T-cell (primary cell): ENCODE measurements around the gene WDR45. TPM values are rescaled to one million over a fixed set of nuclear protein-coding genes. Genes with fewer than 3 reads are reported as not detected.

ENCODE experiments used
- ATAC-seq, 4 experiments: fragments of 200-7000 bp in 3 of 4; fragments of 150-1000 bp in 1 of 4; cut with Tn5 transposase; replicated peaks in 1 of 4; 1 replicate in 3 of 4; 2 replicates in 1 of 4; pipeline ENCODE4 v1.10.0; 2021; ENCODE audit warnings: moderate library complexity in 3 of 4, mild to moderate bottlenecking in 2 of 4, moderate number of reproducible peaks in 1 of 4
- CTCF ChIA-PET, 2 donors: fragments of 300-600 bp; sonication (Branson Sonifier 250); formaldehyde crosslinking; loops; one replicate each; lab custom pipeline; 2022; ENCODE audit warnings: antibody characterized with exemption in 2 of 2; lab: Charles Lee
- POLR2A ChIA-PET, 2 donors: fragments of 300-600 bp; sonication (Branson Sonifier 250); formaldehyde crosslinking; loops; one replicate each; lab custom pipeline; 2022; ENCODE audit warnings: antibody characterized with exemption in 2 of 2; lab: Charles Lee
- DNase-seq, 35 experiments: peaks; one replicate each; pipeline versions ENCODE4 v3.0.0 to v3.0.0-alpha.2; 2013 to 2023
- H3K27ac ChIP-seq: one replicate; pipeline ENCODE4 v1.5.1; 2013; ENCODE audit warnings: low read length
- H3K27me3 ChIP-seq, 2 experiments: replicated peaks in 1 of 2; 1 replicate in 1 of 2; 2 replicates in 1 of 2; pipeline versions ENCODE4 v1.6.1 to v1.7.0; 2013; ENCODE audit warnings: low read length in 1 of 2, mixed read lengths in 1 of 2; ENCODE audit not compliant: control insufficient read depth in 2 of 2, insufficient read depth in 2 of 2; ENCODE audit errors: extremely low read depth in 1 of 2
- H3K36me3 ChIP-seq, 2 donors: 1 replicate in 1 of 2; 2 replicates in 1 of 2; pipeline versions ENCODE4 v1.6.1 to v1.7.0; 2013; ENCODE audit warnings: low read length in 1 of 2; ENCODE audit not compliant: control insufficient read depth in 2 of 2, insufficient read depth in 1 of 2; ENCODE audit errors: extremely low read depth in 1 of 2
- H3K4me1 ChIP-seq, 2 experiments: 1 replicate in 1 of 2; 2 replicates in 1 of 2; pipeline versions ENCODE4 v1.6.1 to v1.7.0; 2013; ENCODE audit warnings: low read length in 2 of 2, mixed read lengths in 1 of 2; ENCODE audit not compliant: insufficient read depth in 2 of 2, control insufficient read depth in 1 of 2; ENCODE audit errors: extremely low read depth in 1 of 2
- H3K4me3 ChIP-seq, 2 donors: 1 replicate in 1 of 2; 2 replicates in 1 of 2; pipeline versions ENCODE4 v1.5.1 to v1.7.0; 2013; ENCODE audit warnings: mild to moderate bottlenecking in 2 of 2, low read length in 1 of 2, moderate library complexity in 1 of 2; ENCODE audit not compliant: control insufficient read depth in 1 of 2; ENCODE audit errors: extremely low read depth in 1 of 2
- H3K9me3 ChIP-seq: 2 replicates; pipeline ENCODE4 v1.7.0; 2013
- H3K27ac Mint-ChIP-seq, 2 donors: one replicate each; pipeline ENCODE4 v1.8.0; 2020 to 2021; ENCODE audit warnings: mild to moderate bottlenecking in 2 of 2, mixed read lengths in 2 of 2
- H3K27me3 Mint-ChIP-seq, 2 donors: one replicate each; pipeline ENCODE4 v1.8.0; 2021 to 2022; ENCODE audit warnings: mixed read lengths in 2 of 2
- H3K36me3 Mint-ChIP-seq: one replicate; pipeline ENCODE4 v1.8.0; 2021; ENCODE audit warnings: mixed read lengths
- H3K4me1 Mint-ChIP-seq, 3 donors: one replicate each; pipeline ENCODE4 v1.8.0; 2020 to 2022; ENCODE audit warnings: mixed read lengths in 3 of 3, mild to moderate bottlenecking in 1 of 3
- H3K4me3 Mint-ChIP-seq, 3 donors: one replicate each; pipeline ENCODE4 v1.8.0; 2020 to 2022; ENCODE audit warnings: mild to moderate bottlenecking in 3 of 3, mixed read lengths in 3 of 3, moderate library complexity in 3 of 3
- H3K9me3 Mint-ChIP-seq, 3 donors: one replicate each; pipeline ENCODE4 v1.8.0; 2020 to 2022; ENCODE audit warnings: mixed read lengths in 3 of 3
- WGBS: methylation state at CpG from one replicate; pipeline ENCODE4 v1.1.5; 2013; ENCODE audit warnings: missing lambda C conversion rate; ENCODE audit not compliant: insufficient coverage; 5-methylcytosine and 5-hydroxymethylcytosine counted together
- total RNA-seq, 35 experiments: library from RNA in 6 of 35; stranded (reverse) in 6 of 35; fragments of 120-200 nt in 1 of 35; gene quantifications; one replicate each; pipeline versions ENCODE4 v1.2.1 to v1.2.4 and lab custom pipeline; 2013 to 2026

The WDR45 gene
- total RNA-seq, 5 donors from 2014 or later (not counting 1 experiment from before 2014, with no cell fraction given) = 66.2 to 134 (median 112) TPM

GRCh38 chrX:49037883-49038475 lies 41.7 kb downstream of the WDR45 start:
- H3K4me3 Mint-ChIP-seq = no peak overlapping the region
- Histone ChIP-seq H3K9me3 (no peaks in the 10 kb centered on the region), H3K27ac (no peak overlapping the region), H3K27me3 (no peaks in the 10 kb centered on the region), H3K4me1 (peaks cover 2 to 27% of the 10 kb centered on the region in 2 experiments), H3K4me3 (no peak overlapping the region), H3K36me3 (peaks cover 0 to 33% of the 10 kb centered on the region in 2 donors)
- H3K27me3 Mint-ChIP-seq = peaks cover 0 to 4% of the 10 kb centered on the region in 2 donors
- POLR2A ChIA-PET = no interaction called here
- peaks cover 32 to 41% (median 35%) of the 10 kb centered on the region in 3 donors for H3K4me1 Mint-ChIP-seq
- H3K9me3 Mint-ChIP-seq = no peaks in the 10 kb centered on the region
- 97% methylated on average over 6 of the region's 15 CpGs for WGBS
- DNase-seq (no peak), ATAC-seq (no peak)
- peaks cover 25% of the 10 kb centered on the region for H3K36me3 Mint-ChIP-seq
- CTCF ChIA-PET = no interaction called here
- H3K27ac Mint-ChIP-seq = no peak overlapping the region

- Mint-ChIP-seq H3K4me1 (no peaks in the 10 kb centered on the region), H3K27me3 (peaks cover 0 to 4% of the 10 kb centered on the region in 2 donors), H3K4me3 (no peak overlapping the region), H3K27ac (no peak overlapping the region), H3K9me3 (no peaks in the 10 kb centered on the region), H3K36me3 (peaks cover 17% of the 10 kb centered on the region)
- Histone ChIP-seq H3K4me1 (no peaks in the 10 kb centered on the region), H3K27ac (no peak overlapping the region), H3K4me3 (no peak overlapping the region), H3K27me3 (no peaks in the 10 kb centered on the region), H3K9me3 (no peaks in the 10 kb centered on the region), H3K36me3 (peaks cover 0 to 24% of the 10 kb centered on the region in 2 donors)
- no CpG with 5 or more reads among the region's 6 CpGs for WGBS
- CTCF ChIA-PET = interaction anchor here in 1 of 2 donors (0.6 kb wide), 1 partner anchor 53 kb away, joined by 3 read pairs; no protein-coding TSS in a partner anchor
- POLR2A ChIA-PET = no interaction called here
- ATAC-seq (no peak), DNase-seq (no peak)
Observed at GRCh38 chrX:49030283-49030682, 49.4 kb downstream of the WDR45 start.

- Mint-ChIP-seq H3K4me1 (no peaks in the 10 kb centered on the region), H3K4me3 (no peak overlapping the region), H3K27ac (no peak overlapping the region), H3K9me3 (no peaks in the 10 kb centered on the region), H3K27me3 (peaks cover 0 to 4% of the 10 kb centered on the region in 2 donors), H3K36me3 (peaks cover 17% of the 10 kb centered on the region)
- DNase-seq (no peak), ATAC-seq (no peak)
- ChIA-PET POLR2A (no interaction called here), CTCF (no interaction called here)
- no peaks in the 10 kb centered on the region for H3K4me1 ChIP-seq
- no peaks in the 10 kb centered on the region for H3K9me3 ChIP-seq
- H3K27me3 ChIP-seq = no peaks in the 10 kb centered on the region
- WGBS = no CpG with 5 or more reads among the region's 6 CpGs
- no peak overlapping the region for H3K27ac ChIP-seq
- H3K4me3 ChIP-seq = no peak overlapping the region
- H3K36me3 ChIP-seq = peaks cover 0 to 24% of the 10 kb centered on the region in 2 donors
Observed at GRCh38 chrX:49029876-49030275, 49.8 kb downstream of the WDR45 start.

Other genes with a start within 250 kb of the WDR45 start
- 10 to 100 TPM in 2 of 5 donors, 1 to 10 TPM in 3; 5.0 to 11.4 (median 9.1) TPM for gene PCSK1N, start 244.3 kb downstream of the WDR45 start, total RNA-seq
- 10 to 100 TPM; 40.5 to 52.1 (median 49.3) TPM for gene TIMM17B, start 182.1 kb downstream of the WDR45 start, total RNA-seq
- gene PQBP1, start 182.0 kb downstream of the WDR45 start, total RNA-seq = 10 to 100 TPM; 62.5 to 79.5 (median 73.9) TPM
- 10 to 100 TPM; 14.2 to 35.1 (median 16.2) TPM for gene SLC35A2, start 168.2 kb downstream of the WDR45 start, total RNA-seq
- gene PIM2, start 160.9 kb downstream of the WDR45 start, total RNA-seq = 100 to 1,000 TPM; 152 to 325 (median 160) TPM
- 10 to 100 TPM; 87.2 to 92.5 (median 89.7) TPM for gene OTUD5, start 122.3 kb downstream of the WDR45 start, total RNA-seq
- gene KCND1, start 108.0 kb downstream of the WDR45 start, total RNA-seq = 1 to 10 TPM in 4 of 5 donors, under 1 TPM in 1; 0.85 to 3.7 (median 2.6) TPM
- gene GRIPAP1, start 77.6 kb downstream of the WDR45 start, total RNA-seq = 100 to 1,000 TPM in 3 of 5 donors, 10 to 100 TPM in 2; 85.2 to 123 (median 104) TPM
- gene TFE3, start 36.5 kb downstream of the WDR45 start, total RNA-seq = 10 to 100 TPM; 34.3 to 38.8 (median 35.6) TPM
- gene CCDC120, start 20.9 kb downstream of the WDR45 start, total RNA-seq = 10 to 100 TPM in 2 of 5 donors, 1 to 10 TPM in 3; 8.5 to 14.9 (median 9.1) TPM
- 10 to 100 TPM; 17.5 to 34.5 (median 34.0) TPM for gene PRAF2, start 5.9 kb downstream of the WDR45 start, total RNA-seq
- gene GPKOW, start 43.8 kb upstream of the WDR45 start, total RNA-seq = 10 to 100 TPM; 16.5 to 25.9 (median 23.1) TPM
- gene MAGIX, start 82.9 kb upstream of the WDR45 start, total RNA-seq = 1 to 10 TPM in 3 of 5 donors, under 1 TPM in 2; 0.56 to 1.9 (median 1.6) TPM
- 100 to 1,000 TPM in 4 of 5 donors, 10 to 100 TPM in 1; 85.2 to 241 (median 207) TPM for gene PLP2, start 92.0 kb upstream of the WDR45 start, total RNA-seq
- 10 to 100 TPM in 3 of 5 donors, 1 to 10 TPM in 2; 5.5 to 15.4 (median 12.6) TPM for gene PRICKLE3, start 106.5 kb upstream of the WDR45 start, total RNA-seq
- gene SYP, start 120.3 kb upstream of the WDR45 start, total RNA-seq = under 1 TPM; 0.53 to 0.89 (median 0.70) TPM
- gene CACNA1F, start 153.5 kb upstream of the WDR45 start, total RNA-seq = 1 to 10 TPM; 1.4 to 1.9 (median 1.6) TPM
- 10 to 100 TPM; 21.0 to 34.9 (median 33.1) TPM for gene CCDC22, start 155.6 kb upstream of the WDR45 start, total RNA-seq
- 10 to 100 TPM in 4 of 5 donors, 1 to 10 TPM in 1; 9.0 to 30.1 (median 21.7) TPM for gene FOXP3, start 184.8 kb upstream of the WDR45 start, total RNA-seq
- gene PPP1R3F, start 189.9 kb upstream of the WDR45 start, total RNA-seq = 10 to 100 TPM; 11.7 to 20.8 (median 17.5) TPM
- gene GAGE10, start 223.8 kb upstream of the WDR45 start, total RNA-seq = under 1 TPM in 1 of 5 donors, not detected in 4; 0.66 TPM
- gene GAGE12J, start 242.2 kb upstream of the WDR45 start, total RNA-seq = not detected